GM10248 (cell line): ENCODE results near the gene PCNX1.

Experiments used
- CTCF ChIA-PET: fragments of 300-600 bp; sonication (Branson Sonifier 250); formaldehyde crosslinking; extraction: SDS; loops from one replicate; lab custom pipeline; 2021; ENCODE audit warnings: antibody characterized with exemption; lab: Yijun Ruan, JAX
- POLR2A ChIA-PET: fragments of 350-650 bp; sonication (Branson Sonifier 250); formaldehyde crosslinking; extraction: SDS; loops from one replicate; lab custom pipeline; 2020; ENCODE audit warnings: antibody characterized with exemption; lab: Yijun Ruan, JAX
- DNase-seq: peaks from one replicate; pipeline ENCODE4 v3.0.0; 2012; ENCODE audit errors: extremely low spot score
- CTCF ChIP-seq: IDR thresholded peaks from 2 replicates; pipeline ENCODE4 v1.5.1; 2012; ENCODE audit warnings: mild to moderate bottlenecking, low read depth; ENCODE audit errors: extremely low read depth, missing control alignments, control extremely low read depth

The PCNX1 gene

DNA sequence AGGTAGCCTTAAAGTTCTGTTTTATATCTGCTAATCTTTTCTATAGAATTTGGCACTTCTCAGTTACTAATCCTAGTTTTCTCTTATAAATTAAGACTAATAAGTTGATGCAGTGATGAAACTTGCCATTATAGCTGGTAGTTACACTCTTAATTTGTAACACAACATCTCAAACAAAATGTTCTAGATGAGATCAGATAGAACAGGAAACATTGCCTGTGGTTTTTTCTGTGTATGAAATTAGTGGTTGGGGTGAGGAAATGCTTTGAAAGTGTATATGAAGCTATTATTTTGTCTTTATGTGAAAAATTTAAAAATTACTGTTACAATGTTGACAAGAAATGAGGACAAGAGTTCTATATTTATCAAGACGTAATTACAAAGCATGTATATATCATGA is 91.9 kb downstream of the PCNX1 start:
- TF ChIP-seq CTCF: no peak
- POLR2A ChIA-PET: no interaction called here
- CTCF ChIA-PET: interaction anchor here (0.8 kb wide), 1 partner anchor 10 kb away, joined by 3 read pairs; no protein-coding TSS in a partner anchor
- no peak for DNase-seq

DNA sequence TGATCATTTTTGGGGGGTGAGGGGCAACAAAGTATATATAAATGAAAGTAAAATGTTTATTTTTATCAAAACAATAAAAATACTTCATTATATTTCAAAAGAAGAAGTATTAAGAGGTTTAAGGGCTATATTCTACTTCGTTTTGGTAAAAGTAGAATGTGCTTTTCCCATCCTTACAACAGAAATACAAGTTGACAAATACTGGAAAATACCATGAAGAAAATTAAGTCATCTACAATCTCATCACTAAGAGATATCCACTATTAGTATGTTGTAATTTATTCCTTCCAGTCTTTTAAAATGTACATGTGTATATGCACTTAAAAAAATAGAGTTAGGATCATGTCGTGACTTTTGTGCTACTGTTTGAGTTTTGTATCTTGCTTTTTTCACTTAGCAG is 92.8 kb downstream of the PCNX1 start:
- POLR2A ChIA-PET: interaction anchor here (0.7 kb wide), 1 partner anchor 22 kb away, joined by 7 read pairs; no protein-coding TSS in a partner anchor
- TF ChIP-seq CTCF: no peak
- CTCF ChIA-PET: no interaction called here
- DNase-seq: no peak

- DNase-seq: no peak
- CTCF ChIA-PET: no interaction called here
Measured at GRCh38 chr14:71001742-71002141, 94.5 kb downstream of the PCNX1 start.

DNA sequence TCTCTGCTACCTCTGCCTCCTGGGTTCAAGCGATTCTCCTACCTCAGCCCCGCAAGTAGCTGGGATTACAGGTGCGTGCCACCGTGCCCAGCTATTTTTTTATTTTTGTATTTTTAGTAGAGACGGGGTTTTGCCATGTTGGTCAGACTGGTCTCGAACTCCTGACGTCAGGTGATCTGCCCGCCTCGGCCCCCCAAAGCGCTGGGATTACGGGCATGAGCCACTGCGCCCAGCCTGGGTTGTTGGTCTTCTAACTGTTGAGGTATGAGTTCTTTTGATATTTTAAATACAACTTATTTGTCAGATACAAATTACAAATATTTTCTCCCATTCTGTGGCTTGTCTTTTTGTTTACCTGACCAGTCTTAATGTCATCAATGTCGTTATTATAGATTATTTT is 95.9 kb downstream of the PCNX1 start:
- DNase-seq: no peak
- POLR2A ChIA-PET: no interaction called here
- TF ChIP-seq CTCF: no peak
- CTCF ChIA-PET: no interaction called here

More at GRCh38 chr14:71001742-71002141, 94.5 kb downstream of the PCNX1 start:
- POLR2A ChIA-PET: no interaction called here
- TF ChIP-seq CTCF: no peak

DNA sequence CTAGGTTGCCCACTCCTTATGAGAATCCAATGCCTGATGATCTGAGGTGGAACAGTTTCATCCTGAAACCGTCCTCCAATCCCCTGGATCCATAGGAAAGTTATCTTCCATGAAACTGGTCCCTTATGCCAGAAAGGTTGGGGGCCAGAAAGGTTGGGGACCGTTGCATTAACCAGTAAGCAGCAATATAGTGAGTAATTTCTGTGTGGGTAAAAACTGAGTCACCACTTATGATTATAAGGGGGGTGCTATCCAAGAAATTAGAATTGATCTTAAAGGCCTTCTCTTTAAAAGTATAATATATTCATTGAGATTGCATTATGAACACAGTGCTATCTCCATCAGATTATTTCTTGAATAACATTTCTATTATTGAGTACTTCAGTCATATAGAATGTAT is 97.2 kb downstream of the PCNX1 start:
- no peak for TF ChIP-seq CTCF
- ChIA-PET POLR2A (no interaction called here), CTCF (no interaction called here)
- no peak for DNase-seq

DNA sequence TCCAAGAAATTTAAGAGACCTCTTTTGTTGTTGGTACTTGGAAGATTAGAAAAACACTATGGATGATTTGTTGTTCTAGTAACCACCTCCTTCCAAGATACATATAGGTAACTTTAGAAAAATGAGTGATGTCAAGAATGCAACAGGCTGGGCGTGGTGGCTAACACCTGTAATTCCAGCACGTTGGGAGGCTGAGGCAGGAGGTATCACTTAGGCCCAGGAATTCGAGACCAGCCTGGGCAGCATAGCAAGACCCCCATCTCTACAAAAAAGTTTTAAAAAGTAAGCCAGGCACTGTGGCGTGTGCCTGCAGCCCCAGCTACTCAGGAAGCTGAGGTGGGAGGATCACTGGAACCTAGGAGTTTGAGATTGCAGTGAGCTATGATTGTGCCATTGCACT is 97.8 kb downstream of the PCNX1 start:
- DNase-seq: no peak
- CTCF ChIA-PET: no interaction called here
- TF ChIP-seq CTCF: no peak
- POLR2A ChIA-PET: no interaction called here

- POLR2A ChIA-PET: no interaction called here
- TF ChIP-seq CTCF: no peak
- CTCF ChIA-PET: no interaction called here
- DNase-seq: no peak
Measured at GRCh38 chr14:71006200-71006563, 98.9 kb downstream of the PCNX1 start.
